H1 (cell line): Measurements from ENCODE around the gene NOL8. TPM values are rescaled to one million over a fixed set of nuclear protein-coding genes. Genes with fewer than 3 reads are reported as not detected.

Experiments
- CTCF ChIA-PET: fragments of 300-600 bp; sonication (Branson Sonifier 250); formaldehyde crosslinking; loops from one replicate; lab custom pipeline; 2021; ENCODE audit not compliant: partially characterized antibody; lab: Charles Lee
- POLR2A ChIA-PET: fragments of 300-600 bp; sonication (Branson Sonifier 250); formaldehyde crosslinking; loops from one replicate; lab custom pipeline; 2021; ENCODE audit warnings: inconsistent platforms; ENCODE audit not compliant: partially characterized antibody; lab: Charles Lee
- DNase-seq, 2 experiments: peaks; one replicate each; pipeline versions ENCODE4 v3.0.0 to v3.0.0-alpha.2; 2010 to 2022; ENCODE audit warnings: low spot score in 2 of 2, low read depth in 1 of 2, mixed read lengths in 1 of 2
- FAIRE-seq: peaks from 2 replicates; lab custom pipeline; 2011; peaks lifted over from hg19 to GRCh38; lab: Jason Lieb, UNC
- H2AFZ ChIP-seq: 2 replicates; pipeline ENCODE4 v1.8.1; 2012; ENCODE audit warnings: low read length, inconsistent platforms
- H2AK5ac ChIP-seq: 2 replicates; pipeline ENCODE4 v1.6.1; 2013; ENCODE audit warnings: low read depth, low read length
- H2BK120ac ChIP-seq: replicated peaks from 2 replicates; pipeline ENCODE3; 2013; ENCODE audit warnings: low read depth, low read length, inconsistent platforms
- H2BK12ac ChIP-seq: 2 replicates; pipeline ENCODE4 v1.6.1; 2013; ENCODE audit warnings: low read depth, low read length
- H2BK15ac ChIP-seq: 2 replicates; pipeline ENCODE4 v1.6.1; 2013; ENCODE audit warnings: low read length
- H2BK20ac ChIP-seq: 2 replicates; pipeline ENCODE4 v1.6.1; 2013; ENCODE audit warnings: low read length
- H2BK5ac ChIP-seq: 2 replicates; pipeline ENCODE4 v1.6.1; 2013; ENCODE audit warnings: low read depth, low read length
- H3K14ac ChIP-seq: 2 replicates; pipeline ENCODE4 v1.6.1; 2013; ENCODE audit warnings: inconsistent platforms; ENCODE audit not compliant: insufficient read length
- H3K18ac ChIP-seq: 2 replicates; pipeline ENCODE4 v1.6.1; 2013; ENCODE audit warnings: low read length; ENCODE audit errors: extremely low read depth
- H3K23ac ChIP-seq: 2 replicates; pipeline ENCODE4 v1.6.1; 2013; ENCODE audit warnings: inconsistent platforms; ENCODE audit not compliant: insufficient read length
- H3K23me2 ChIP-seq: 2 replicates; pipeline ENCODE4 v1.6.1; 2013; ENCODE audit warnings: low read depth, low read length
- H3K27ac ChIP-seq: 2 replicates; pipeline ENCODE4 v1.6.1; 2011; ENCODE audit warnings: low read depth, low read length, inconsistent platforms
- H3K27me3 ChIP-seq, 4 experiments: replicated peaks in 1 of 4; 1 replicate in 1 of 4; 2 replicates in 3 of 4; pipeline versions ENCODE4 v1.6.1 to v1.8.1; 2011 to 2013; ENCODE audit warnings: low read length in 3 of 4, mild to moderate bottlenecking in 3 of 4, inconsistent platforms in 2 of 4, mixed read lengths in 2 of 4, moderate library complexity in 1 of 4; ENCODE audit not compliant: control insufficient read depth in 3 of 4, insufficient read depth in 3 of 4; ENCODE audit errors: extremely low read depth in 1 of 4
- H3K36me3 ChIP-seq, 4 experiments: 2 replicates each; pipeline versions ENCODE4 v1.6.1 to v1.8.1; 2011 to 2013; ENCODE audit warnings: mild to moderate bottlenecking in 4 of 4, low read length in 3 of 4, moderate library complexity in 2 of 4, control low read depth in 1 of 4, inconsistent platforms in 1 of 4; ENCODE audit not compliant: insufficient read depth in 4 of 4, control insufficient read depth in 2 of 4
- H3K4ac ChIP-seq: replicated peaks from 2 replicates; pipeline ENCODE3; 2013; ENCODE audit warnings: low read length, low read depth, mixed read lengths, inconsistent platforms; ENCODE audit not compliant: insufficient read length
- H3K4me1 ChIP-seq, 4 experiments: replicated peaks in 1 of 4; 1 replicate in 1 of 4; 2 replicates in 3 of 4; pipeline versions ENCODE4 v1.6.1 to v1.8.1; 2011 to 2013; ENCODE audit warnings: low read length in 3 of 4, inconsistent platforms in 2 of 4, mixed read lengths in 1 of 4; ENCODE audit not compliant: insufficient read depth in 4 of 4, control insufficient read depth in 3 of 4
- H3K4me2 ChIP-seq, 2 experiments: 2 replicates each; pipeline versions ENCODE4 v1.6.1 to v1.8.1; 2011 to 2013; ENCODE audit warnings: low read depth in 2 of 2, low read length in 2 of 2, control low read depth in 1 of 2, inconsistent platforms in 1 of 2, mild to moderate bottlenecking in 1 of 2; ENCODE audit not compliant: insufficient read depth in 1 of 2
- H3K4me3 ChIP-seq, 4 experiments: fragments of 200-600, 300-600 bp in 1 of 4; sonication (generic), shearing (Covaris generic), sonication (Bioruptor Twin) in 1 of 4; 2 replicates each; pipeline versions ENCODE4 v1.5.1 to v1.8.1; 2011 to 2016; ENCODE audit warnings: low read length in 4 of 4, low read depth in 3 of 4, control low read depth in 2 of 4, inconsistent platforms in 2 of 4, mild to moderate bottlenecking in 2 of 4, mixed read lengths in 1 of 4, moderate library complexity in 1 of 4; ENCODE audit not compliant: insufficient read depth in 2 of 4; ENCODE audit errors: extremely low read depth in 1 of 4
- H3K56ac ChIP-seq: replicated peaks from 2 replicates; pipeline ENCODE3; 2013; ENCODE audit warnings: low read depth, mild to moderate bottlenecking, mixed read lengths, low read length, inconsistent platforms; ENCODE audit not compliant: insufficient read length
- H3K79me1 ChIP-seq: 2 replicates; pipeline ENCODE4 v1.6.1; 2013; ENCODE audit warnings: low read depth, low read length, control low read depth
- H3K79me2 ChIP-seq, 2 experiments: 2 replicates each; pipeline versions ENCODE4 v1.6.1 to v1.8.1; 2012 to 2013; ENCODE audit warnings: low read length in 2 of 2, mild to moderate bottlenecking in 2 of 2, inconsistent platforms in 1 of 2; ENCODE audit not compliant: insufficient read depth in 2 of 2, control insufficient read depth in 1 of 2
- H3K9ac ChIP-seq, 4 experiments: replicated peaks in 1 of 4; 1 replicate in 1 of 4; 2 replicates in 3 of 4; pipeline versions ENCODE4 v1.6.1 to v1.8.1; 2011 to 2013; ENCODE audit warnings: low read depth in 3 of 4, low read length in 3 of 4, control low read depth in 2 of 4, mild to moderate bottlenecking in 2 of 4, moderate library complexity in 2 of 4, inconsistent platforms in 1 of 4; ENCODE audit errors: extremely low read depth in 1 of 4
- H3K9me3 ChIP-seq, 2 experiments: 2 replicates each; pipeline versions ENCODE4 v1.6.1 to v1.8.1; 2012 to 2013; ENCODE audit warnings: mild to moderate bottlenecking in 2 of 2, moderate library complexity in 2 of 2, control low read depth in 1 of 2, inconsistent platforms in 1 of 2, low read depth in 1 of 2, low read length in 1 of 2, mixed read lengths in 1 of 2; ENCODE audit not compliant: insufficient read depth in 2 of 2
- H4K20me1 ChIP-seq, 2 experiments: replicated peaks in 1 of 2; 2 replicates each; pipeline versions ENCODE3 to v1.8.1; 2011 to 2013; ENCODE audit warnings: inconsistent platforms in 2 of 2, low read length in 2 of 2, mild to moderate bottlenecking in 1 of 2; ENCODE audit not compliant: insufficient read depth in 2 of 2, control insufficient read depth in 1 of 2
- H4K5ac ChIP-seq: 2 replicates; pipeline ENCODE4 v1.6.1; 2013; ENCODE audit warnings: low read length, low read depth, mixed read lengths, inconsistent platforms; ENCODE audit not compliant: insufficient read length
- H4K8ac ChIP-seq: 2 replicates; pipeline ENCODE4 v1.8.0; 2013; ENCODE audit warnings: mild to moderate bottlenecking, moderate library complexity, low read length, inconsistent platforms; ENCODE audit not compliant: insufficient read depth; ENCODE audit errors: extremely low read depth
- H4K91ac ChIP-seq: replicated peaks from 2 replicates; pipeline ENCODE3; 2013; ENCODE audit warnings: low read length, mixed read lengths, inconsistent platforms; ENCODE audit not compliant: insufficient read length
- JUN ChIP-seq: IDR thresholded peaks from 2 replicates; pipeline ENCODE4 v1.6.1; 2011; ENCODE audit warnings: low read depth, mild to moderate bottlenecking, improper control_type of control experiment, low read length
- TAF7 ChIP-seq: optimal IDR thresholded peaks from 2 replicates; pipeline ENCODE3; 2011; ENCODE audit warnings: low read depth, mild to moderate bottlenecking, inconsistent platforms, low read length, moderate library complexity, borderline replicate concordance
- WGBS, 2 experiments: shearing (Covaris generic) in 1 of 2; methylation state at CpG; one replicate each; pipeline versions ENCODE4 v1.1.6 to v1.1.7; 2013 to 2015; ENCODE audit warnings: low lambda C conversion rate in 2 of 2, mixed read lengths in 2 of 2, inconsistent platforms in 1 of 2, low coverage in 1 of 2, missing lambda C conversion rate in 1 of 2; ENCODE audit not compliant: insufficient replicate concordance in 2 of 2, insufficient coverage in 1 of 2, insufficient read length in 1 of 2; ENCODE audit errors: extremely low coverage in 1 of 2, missing lambda C conversion rate in 1 of 2; 5-methylcytosine and 5-hydroxymethylcytosine counted together
- polyA plus RNA-seq, 7 experiments: library from polyadenylated mRNA; depleted of rRNA in 3 of 7; stranded (reverse) in 5 of 7; unstranded in 2 of 7; fragments of >200 nt in 5 of 7; fragments of 200-250 nt in 2 of 7; gene quantifications; 1 replicate in 5 of 7; 2 replicates in 1 of 7; 4 replicates in 1 of 7; pipeline versions ENCODE4 v1.2.1 to v1.2.3, GENCODE V29; 2011 to 2013; ENCODE audit warnings: missing spikeins in 2 of 7, mixed read lengths in 2 of 7
- total RNA-seq: library from RNA; stranded (reverse); fragmentation: NEBNext Ultra II Directional; extraction: Animal tissue kit (Norgen Biotek cat#: 25700); gene quantifications from 2 replicates; pipeline ENCODE4 v1.2.1, GENCODE V29; 2021

Gene NOL8
- total and polyA plus RNA-seq, 2 of the 8 experiments (the other 6 are each of a cell fraction or from before 2014, with no cell fraction given) = 6.2 to 30.4 TPM

GRCh38 chr9:92266486-92266885 is 58.7 kb downstream of the NOL8 start:
- no peak overlapping the region for H2BK20ac ChIP-seq
- no peak overlapping the region for H4K8ac ChIP-seq
- FAIRE-seq = no peak
- no peaks in the 10 kb centered on the region for H3K4me1 ChIP-seq
- H3K79me2 ChIP-seq = no peaks in the 10 kb centered on the region
- POLR2A ChIA-PET = interaction anchor here (1.0 to 5.8 kb wide), 11 partner anchors 10 to 59 kb away, joined by 3 to 66 read pairs (median 7); partner anchors contain the start of genes CENPP and NOL8
- H3K4ac ChIP-seq = no peak overlapping the region
- no peak overlapping the region for H2AFZ ChIP-seq
- no peaks in the 10 kb centered on the region for H3K23me2 ChIP-seq
- H3K79me1 ChIP-seq = no peaks in the 10 kb centered on the region
- H3K27ac ChIP-seq = no peak overlapping the region
- CTCF ChIA-PET = interaction anchor here (0.6 to 0.7 kb wide), 2 partner anchors 24 to 128 kb away, joined by 3 read pairs; no protein-coding TSS in a partner anchor
- H4K20me1 ChIP-seq = peaks cover 4 to 7% of the 10 kb centered on the region in 2 experiments
- no peak overlapping the region for H2BK15ac ChIP-seq
- H2BK5ac ChIP-seq = no peak overlapping the region
- no peak overlapping the region for H2AK5ac ChIP-seq
- H3K14ac ChIP-seq = no peak overlapping the region
- no peak overlapping the region for H3K4me3 ChIP-seq
- H2BK12ac ChIP-seq = no peak overlapping the region
- peaks cover 66 to 100% (median 95%) of the 10 kb centered on the region in 4 experiments for H3K36me3 ChIP-seq
- H3K56ac ChIP-seq = no peak overlapping the region
- H3K27me3 ChIP-seq = no peaks in the 10 kb centered on the region
- WGBS, 2 experiments = 92% methylated on average over 4 of the region's 4 CpGs; no CpG with 5 or more reads in 1 of the 2 experiments
- TF ChIP-seq TAF7 (no peak), JUN (no peak)
- H3K9ac ChIP-seq = no peak overlapping the region
- H4K5ac ChIP-seq = no peak overlapping the region
- H4K91ac ChIP-seq = no peak overlapping the region
- H3K23ac ChIP-seq = no peak overlapping the region
- no peak overlapping the region for H2BK120ac ChIP-seq
- H3K4me2 ChIP-seq = no peak overlapping the region
- H3K9me3 ChIP-seq = no peaks in the 10 kb centered on the region
- no peak for DNase-seq
- no peak overlapping the region for H3K18ac ChIP-seq
